ENCODE measurements around the gene ATP8A2. TPM values are rescaled to one million over a fixed set of nuclear protein-coding genes. Genes with fewer than 3 reads are reported as not detected.

ATP8A2 gene
- polyA plus RNA-seq, 1 donor from 2014 or later = 11.9 TPM

DNA sequence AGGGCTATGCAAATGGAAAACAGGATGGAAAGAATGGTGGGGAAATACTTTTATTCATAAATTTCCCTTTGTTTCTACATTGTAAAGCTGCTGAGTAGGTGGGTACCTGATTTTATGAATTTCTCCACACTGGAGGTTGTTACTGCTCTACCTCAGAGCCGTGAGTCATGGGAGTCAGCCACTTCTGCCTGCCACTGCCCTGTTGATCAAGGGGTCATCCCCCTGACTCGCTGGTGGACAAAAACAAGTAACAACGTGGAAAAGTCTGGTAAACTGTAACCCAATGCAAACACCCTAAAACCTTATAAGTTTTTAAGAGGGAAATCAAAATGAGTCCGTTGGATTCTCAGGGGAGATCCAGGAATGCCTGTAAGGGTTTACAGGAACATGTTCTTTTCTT lies 329.5 kb downstream of the ATP8A2 start:
- Histone ChIP-seq H3K36me3 (ENCODE audit: insufficient read depth, low read length) (no peaks in the 10 kb centered on the region), H4K20me1 (ENCODE audit: insufficient read depth) (no peaks in the 10 kb centered on the region), H3K27ac (ENCODE audit: low read length) (no peak overlapping the region), H2AFZ (ENCODE audit: low read depth, low read length) (no peak overlapping the region), H3K9ac (ENCODE audit: low read length) (no peak overlapping the region), H3K9me2 (ENCODE audit: insufficient read depth, low read length) (no peaks in the 10 kb centered on the region), H3K9me3 (ENCODE audit: low read length) (no peaks in the 10 kb centered on the region), H3K79me2 (replicated peaks; ENCODE audit: insufficient read depth, low read length) (no peaks in the 10 kb centered on the region), H3K27me3 (ENCODE audit: insufficient read depth, low read depth, low read length) (no peaks in the 10 kb centered on the region), H3K4me3 (ENCODE audit: low read length) (no peak overlapping the region), H3K4me2 (ENCODE audit: low read length) (no peak overlapping the region), H3F3A (ENCODE audit: insufficient read depth, low read length, poor library complexity, severe bottlenecking) (no peaks in the 10 kb centered on the region)
- TF ChIP-seq POLR2AphosphoS5 (IDR thresholded peaks at IDR 0.05) (no peak), SMC3 (conservative IDR thresholded peaks at IDR 0.05; ENCODE audit: poor library complexity) (no peak)
- TF ChIP-seq, protein P1, sequence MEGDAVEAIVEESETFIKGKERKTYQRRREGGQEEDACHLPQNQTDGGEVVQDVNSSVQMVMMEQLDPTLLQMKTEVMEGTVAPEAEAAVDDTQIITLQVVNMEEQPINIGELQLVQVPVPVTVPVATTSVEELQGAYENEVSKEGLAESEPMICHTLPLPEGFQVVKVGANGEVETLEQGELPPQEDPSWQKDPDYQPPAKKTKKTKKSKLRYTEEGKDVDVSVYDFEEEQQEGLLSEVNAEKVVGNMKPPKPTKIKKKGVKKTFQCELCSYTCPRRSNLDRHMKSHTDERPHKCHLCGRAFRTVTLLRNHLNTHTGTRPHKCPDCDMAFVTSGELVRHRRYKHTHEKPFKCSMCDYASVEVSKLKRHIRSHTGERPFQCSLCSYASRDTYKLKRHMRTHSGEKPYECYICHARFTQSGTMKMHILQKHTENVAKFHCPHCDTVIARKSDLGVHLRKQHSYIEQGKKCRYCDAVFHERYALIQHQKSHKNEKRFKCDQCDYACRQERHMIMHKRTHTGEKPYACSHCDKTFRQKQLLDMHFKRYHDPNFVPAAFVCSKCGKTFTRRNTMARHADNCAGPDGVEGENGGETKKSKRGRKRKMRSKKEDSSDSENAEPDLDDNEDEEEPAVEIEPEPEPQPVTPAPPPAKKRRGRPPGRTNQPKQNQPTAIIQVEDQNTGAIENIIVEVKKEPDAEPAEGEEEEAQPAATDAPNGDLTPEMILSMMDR (IDR thresholded peaks at IDR 0.05; ENCODE audit: poor library complexity, severe bottlenecking) = no peak
- TF ChIP-seq, protein P2, sequence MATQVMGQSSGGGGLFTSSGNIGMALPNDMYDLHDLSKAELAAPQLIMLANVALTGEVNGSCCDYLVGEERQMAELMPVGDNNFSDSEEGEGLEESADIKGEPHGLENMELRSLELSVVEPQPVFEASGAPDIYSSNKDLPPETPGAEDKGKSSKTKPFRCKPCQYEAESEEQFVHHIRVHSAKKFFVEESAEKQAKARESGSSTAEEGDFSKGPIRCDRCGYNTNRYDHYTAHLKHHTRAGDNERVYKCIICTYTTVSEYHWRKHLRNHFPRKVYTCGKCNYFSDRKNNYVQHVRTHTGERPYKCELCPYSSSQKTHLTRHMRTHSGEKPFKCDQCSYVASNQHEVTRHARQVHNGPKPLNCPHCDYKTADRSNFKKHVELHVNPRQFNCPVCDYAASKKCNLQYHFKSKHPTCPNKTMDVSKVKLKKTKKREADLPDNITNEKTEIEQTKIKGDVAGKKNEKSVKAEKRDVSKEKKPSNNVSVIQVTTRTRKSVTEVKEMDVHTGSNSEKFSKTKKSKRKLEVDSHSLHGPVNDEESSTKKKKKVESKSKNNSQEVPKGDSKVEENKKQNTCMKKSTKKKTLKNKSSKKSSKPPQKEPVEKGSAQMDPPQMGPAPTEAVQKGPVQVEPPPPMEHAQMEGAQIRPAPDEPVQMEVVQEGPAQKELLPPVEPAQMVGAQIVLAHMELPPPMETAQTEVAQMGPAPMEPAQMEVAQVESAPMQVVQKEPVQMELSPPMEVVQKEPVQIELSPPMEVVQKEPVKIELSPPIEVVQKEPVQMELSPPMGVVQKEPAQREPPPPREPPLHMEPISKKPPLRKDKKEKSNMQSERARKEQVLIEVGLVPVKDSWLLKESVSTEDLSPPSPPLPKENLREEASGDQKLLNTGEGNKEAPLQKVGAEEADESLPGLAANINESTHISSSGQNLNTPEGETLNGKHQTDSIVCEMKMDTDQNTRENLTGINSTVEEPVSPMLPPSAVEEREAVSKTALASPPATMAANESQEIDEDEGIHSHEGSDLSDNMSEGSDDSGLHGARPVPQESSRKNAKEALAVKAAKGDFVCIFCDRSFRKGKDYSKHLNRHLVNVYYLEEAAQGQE (IDR thresholded peaks at IDR 0.05; ENCODE audit: borderline replicate concordance) = no peak

DNA sequence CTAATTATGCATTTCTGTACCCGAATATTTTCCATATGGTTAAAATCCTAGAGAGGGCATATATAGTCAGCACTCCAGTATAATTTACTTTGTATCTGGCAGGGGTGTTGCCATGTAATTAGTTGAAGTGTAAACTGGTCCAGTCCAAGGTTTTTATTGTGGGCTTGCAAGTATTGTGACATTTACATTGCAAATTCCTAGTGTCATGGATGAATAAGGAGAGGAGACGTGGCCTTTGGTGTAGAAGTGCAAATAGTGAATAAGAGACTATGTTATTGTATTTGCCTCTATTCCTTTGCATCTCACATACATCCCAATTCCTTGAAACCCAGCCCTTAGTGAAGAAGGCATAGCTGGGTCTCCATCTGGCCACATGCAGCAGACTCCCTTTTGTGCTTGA lies 330.6 kb downstream of the ATP8A2 start:
- Histone ChIP-seq H3K9me3 (ENCODE audit: low read length) (no peaks in the 10 kb centered on the region), H3K27ac (ENCODE audit: low read length) (no peak overlapping the region), H3F3A (ENCODE audit: insufficient read depth, low read length, poor library complexity, severe bottlenecking) (no peaks in the 10 kb centered on the region), H3K4me3 (ENCODE audit: low read length) (no peak overlapping the region), H3K4me2 (ENCODE audit: low read length) (no peak overlapping the region), H3K9me2 (ENCODE audit: insufficient read depth, low read length) (no peaks in the 10 kb centered on the region), H3K27me3 (ENCODE audit: insufficient read depth, low read depth, low read length) (no peaks in the 10 kb centered on the region), H3K9ac (ENCODE audit: low read length) (no peak overlapping the region), H2AFZ (ENCODE audit: low read depth, low read length) (no peak overlapping the region), H4K20me1 (ENCODE audit: insufficient read depth) (no peaks in the 10 kb centered on the region), H3K79me2 (replicated peaks; ENCODE audit: insufficient read depth, low read length) (no peaks in the 10 kb centered on the region), H3K36me3 (ENCODE audit: insufficient read depth, low read length) (no peaks in the 10 kb centered on the region)
- no peak for TF ChIP-seq TAF1 (IDR thresholded peaks at IDR 0.05; ENCODE audit: low read depth)
- no peak for TF ChIP-seq POLR2AphosphoS5 (IDR thresholded peaks at IDR 0.05)
- TF ChIP-seq MXI1 (conservative IDR thresholded peaks at IDR 0.05; ENCODE audit: poor library complexity, severe bottlenecking) = no peak
- TF ChIP-seq, protein P2 (IDR thresholded peaks at IDR 0.05; ENCODE audit: borderline replicate concordance) = no peak
- no peak for TF ChIP-seq EP300 (conservative IDR thresholded peaks at IDR 0.05; ENCODE audit: poor library complexity, severe bottlenecking)
- TF ChIP-seq, protein P1 (IDR thresholded peaks at IDR 0.05; ENCODE audit: poor library complexity, severe bottlenecking) = no peak
- TF ChIP-seq EZH2 (IDR thresholded peaks at IDR 0.05; ENCODE audit: borderline replicate concordance, insufficient read depth, low read length, poor library complexity, severe bottlenecking) = no peak
- no peak for TF ChIP-seq SMC3 (conservative IDR thresholded peaks at IDR 0.05; ENCODE audit: poor library complexity)
- TF ChIP-seq RAD21 (conservative IDR thresholded peaks at IDR 0.05) = no peak
